DOHH2 (cell line): ENCODE data around the gene SBNO2.

Source experiments
- CTCF ChIP-seq: fragments of 200-600 bp; sonication (generic); IDR thresholded peaks from one replicate; pipeline ENCODE4 v1.5.1; 2014; ENCODE audit warnings: antibody characterized with exemption, mild to moderate bottlenecking, low read depth, low read length; ENCODE audit not compliant: poor library complexity, severe bottlenecking
- EZH2phosphoT487 ChIP-seq: fragments of 200-600 bp; sonication (generic); IDR thresholded peaks from 2 replicates; pipeline ENCODE4 v1.6.1; 2017; ENCODE audit warnings: borderline replicate concordance, mild to moderate bottlenecking, antibody characterized with exemption, low read length, moderate library complexity, mixed read lengths

- no peak for TF ChIP-seq CTCF
- no peak for TF ChIP-seq EZH2phosphoT487
These were observed 30.2 kb downstream of the SBNO2 start for GRCh38 chr19:1143828-1144399.
